ENCODE measurements around the gene NT5DC1.

NT5DC1 gene

GRCh38 chr6:116136933-116137340 lies 36.3 kb downstream of the NT5DC1 start:
- TF ChIP-seq CTCF (IDR thresholded peaks at IDR 0.05; ENCODE audit: borderline replicate concordance, extremely low read depth, low read length, poor library complexity, severe bottlenecking) (no peak), EZH2 (IDR thresholded peaks at IDR 0.05; ENCODE audit: borderline replicate concordance, low read depth, low read length, severe bottlenecking) (no peak)
- H3K36me3 ChIP-seq (ENCODE audit: insufficient read depth, low read length), result no peaks in the 10 kb centered on the region
- H3K4me2 ChIP-seq (ENCODE audit: insufficient read depth, low read length), result no peak overlapping the region
- H2AFZ ChIP-seq (ENCODE audit: low read depth, low read length), result no peak overlapping the region
- H3K4me3 ChIP-seq (ENCODE audit: low read depth in 1 of 2, low read length in 2 of 2), result no peak overlapping the region
- H3K4me1 ChIP-seq (ENCODE audit: insufficient read depth, low read length), result no peaks in the 10 kb centered on the region
- ATAC-seq (ENCODE audit: insufficient read depth, low read depth) (no peak), DNase-seq (no peak)
- no peaks in the 10 kb centered on the region for H3K79me2 ChIP-seq (ENCODE audit: insufficient read depth, low read length)
- no peak overlapping the region for H3K27ac ChIP-seq (ENCODE audit: low read length)
- H4K20me1 ChIP-seq (ENCODE audit: insufficient read depth, low read length), result no peaks in the 10 kb centered on the region
- H3K9me3 ChIP-seq (ENCODE audit: insufficient read depth, low read length, severe bottlenecking), result no peaks in the 10 kb centered on the region
- H3K27me3 ChIP-seq (ENCODE audit: insufficient read depth, low read length, poor library complexity), result no peaks in the 10 kb centered on the region
- no peak overlapping the region for H3K9ac ChIP-seq (ENCODE audit: low read depth, low read length)

GRCh38 chr6:116139917-116140316 lies 39.3 kb downstream of the NT5DC1 start:
- no peaks in the 10 kb centered on the region for H3K79me2 ChIP-seq (ENCODE audit: insufficient read depth, low read length)
- H3K4me1 ChIP-seq (ENCODE audit: insufficient read depth, low read length), result no peaks in the 10 kb centered on the region
- no peak overlapping the region for H2AFZ ChIP-seq (ENCODE audit: low read depth, low read length)
- no peak overlapping the region for H3K4me3 ChIP-seq (ENCODE audit: low read depth in 1 of 2, low read length in 2 of 2)
- no peaks in the 10 kb centered on the region for H4K20me1 ChIP-seq (ENCODE audit: insufficient read depth, low read length)
- no peaks in the 10 kb centered on the region for H3K9me3 ChIP-seq (ENCODE audit: insufficient read depth, low read length, severe bottlenecking)
- DNase-seq, result no peak
- ATAC-seq (ENCODE audit: insufficient read depth, low read depth), result no peak
- H3K9ac ChIP-seq (ENCODE audit: low read depth, low read length), result no peak overlapping the region
- no peaks in the 10 kb centered on the region for H3K36me3 ChIP-seq (ENCODE audit: insufficient read depth, low read length)
- H3K27ac ChIP-seq (ENCODE audit: low read length), result no peak overlapping the region
- no peaks in the 10 kb centered on the region for H3K27me3 ChIP-seq (ENCODE audit: insufficient read depth, low read length, poor library complexity)
- H3K4me2 ChIP-seq (ENCODE audit: insufficient read depth, low read length), result no peak overlapping the region
- peak; percentile 19 for TF ChIP-seq CTCF (IDR thresholded peaks at IDR 0.05; ENCODE audit: borderline replicate concordance, extremely low read depth, low read length, poor library complexity, severe bottlenecking)
- TF ChIP-seq EZH2 (IDR thresholded peaks at IDR 0.05; ENCODE audit: borderline replicate concordance, low read depth, low read length, severe bottlenecking), result no peak

- Histone ChIP-seq H3K36me3 (ENCODE audit: insufficient read depth, low read length) (no peaks in the 10 kb centered on the region), H3K27ac (ENCODE audit: low read length) (no peak overlapping the region), H2AFZ (ENCODE audit: low read depth, low read length) (no peak overlapping the region), H3K9ac (ENCODE audit: low read depth, low read length) (no peak overlapping the region), H3K9me3 (ENCODE audit: insufficient read depth, low read length, severe bottlenecking) (no peaks in the 10 kb centered on the region), H3K4me2 (ENCODE audit: insufficient read depth, low read length) (no peak overlapping the region), H4K20me1 (ENCODE audit: insufficient read depth, low read length) (no peaks in the 10 kb centered on the region), H3K4me3 (ENCODE audit: low read depth in 1 of 2, low read length in 2 of 2) (no peak overlapping the region), H3K27me3 (ENCODE audit: insufficient read depth, low read length, poor library complexity) (no peaks in the 10 kb centered on the region), H3K4me1 (ENCODE audit: insufficient read depth, low read length) (no peaks in the 10 kb centered on the region), H3K79me2 (ENCODE audit: insufficient read depth, low read length) (no peaks in the 10 kb centered on the region)
- ATAC-seq (ENCODE audit: insufficient read depth, low read depth), result no peak
- DNase-seq, result no peak
- TF ChIP-seq CTCF (IDR thresholded peaks at IDR 0.05; ENCODE audit: borderline replicate concordance, extremely low read depth, low read length, poor library complexity, severe bottlenecking) (no peak), EZH2 (IDR thresholded peaks at IDR 0.05; ENCODE audit: borderline replicate concordance, low read depth, low read length, severe bottlenecking) (no peak)
These were observed 44.0 kb downstream of the NT5DC1 start for GRCh38 chr6:116144605-116145004.
